Lower leg skin (tissue), 3 donors: Measurements from ENCODE around the gene OTUD1.

Experiments used
- CTCF ChIP-seq, 3 donors: fragments of 450-650 bp; IDR thresholded peaks; one replicate each; pipeline ENCODE4 v1.5.1; 2016; ENCODE audit warnings: antibody characterized with exemption in 3 of 3, mild to moderate bottlenecking in 3 of 3, moderate library complexity in 2 of 3
- POLR2A ChIP-seq, 2 donors: fragments of 450-650 bp; IDR thresholded peaks; one replicate each; pipeline ENCODE4 v1.6.1; 2016 to 2017; ENCODE audit warnings: antibody characterized with exemption in 2 of 2, mild to moderate bottlenecking in 1 of 2, moderate library complexity in 1 of 2

DNA sequence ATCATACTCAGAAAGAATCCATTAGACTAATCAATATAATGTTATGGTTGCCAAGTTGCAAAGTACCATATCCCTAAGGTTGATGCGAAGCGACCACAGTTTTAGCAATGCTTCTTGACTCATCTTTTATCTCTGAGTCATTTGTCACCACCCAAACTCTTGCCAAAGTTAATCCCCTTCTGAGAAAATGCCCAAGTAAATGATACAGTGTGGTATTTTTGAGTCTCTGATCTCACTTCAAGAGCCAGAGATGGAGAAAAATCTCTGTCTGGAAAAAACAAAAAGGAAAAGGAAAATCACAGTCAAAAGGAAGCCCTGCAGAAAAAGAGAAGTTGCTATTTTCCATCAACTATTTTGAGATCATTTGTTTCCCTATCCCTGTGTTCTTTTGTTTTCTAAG is 26.7 kb upstream of the OTUD1 start:
- TF ChIP-seq POLR2A (IDR thresholded peaks at IDR 0.05) (no peak), CTCF (IDR thresholded peaks at IDR 0.05) (no peak)
